ENCODE results near the gene ZNF319.

The ZNF319 gene

DNA sequence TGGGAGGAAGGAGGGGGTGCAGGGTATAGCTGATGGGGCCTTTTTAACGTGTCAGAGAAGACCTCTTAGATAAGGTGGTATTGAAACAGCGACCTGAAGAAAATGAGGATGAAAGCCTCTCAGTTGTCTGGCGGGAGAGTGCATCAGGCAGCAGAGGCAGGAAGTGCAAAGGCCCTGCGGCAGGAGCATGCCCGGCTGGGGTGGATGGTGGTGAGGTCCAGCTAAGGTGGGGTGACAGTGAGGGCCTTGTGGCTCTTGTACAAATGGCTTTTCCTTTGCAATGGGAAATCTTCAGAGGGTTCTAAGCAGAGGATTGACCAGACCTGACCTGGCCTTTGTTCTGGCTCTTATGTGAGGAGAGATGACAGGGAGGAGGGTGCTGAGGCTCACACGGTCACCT, 36.5 kb upstream of the ZNF319 start:
- DNase-seq, result no peak

DNA sequence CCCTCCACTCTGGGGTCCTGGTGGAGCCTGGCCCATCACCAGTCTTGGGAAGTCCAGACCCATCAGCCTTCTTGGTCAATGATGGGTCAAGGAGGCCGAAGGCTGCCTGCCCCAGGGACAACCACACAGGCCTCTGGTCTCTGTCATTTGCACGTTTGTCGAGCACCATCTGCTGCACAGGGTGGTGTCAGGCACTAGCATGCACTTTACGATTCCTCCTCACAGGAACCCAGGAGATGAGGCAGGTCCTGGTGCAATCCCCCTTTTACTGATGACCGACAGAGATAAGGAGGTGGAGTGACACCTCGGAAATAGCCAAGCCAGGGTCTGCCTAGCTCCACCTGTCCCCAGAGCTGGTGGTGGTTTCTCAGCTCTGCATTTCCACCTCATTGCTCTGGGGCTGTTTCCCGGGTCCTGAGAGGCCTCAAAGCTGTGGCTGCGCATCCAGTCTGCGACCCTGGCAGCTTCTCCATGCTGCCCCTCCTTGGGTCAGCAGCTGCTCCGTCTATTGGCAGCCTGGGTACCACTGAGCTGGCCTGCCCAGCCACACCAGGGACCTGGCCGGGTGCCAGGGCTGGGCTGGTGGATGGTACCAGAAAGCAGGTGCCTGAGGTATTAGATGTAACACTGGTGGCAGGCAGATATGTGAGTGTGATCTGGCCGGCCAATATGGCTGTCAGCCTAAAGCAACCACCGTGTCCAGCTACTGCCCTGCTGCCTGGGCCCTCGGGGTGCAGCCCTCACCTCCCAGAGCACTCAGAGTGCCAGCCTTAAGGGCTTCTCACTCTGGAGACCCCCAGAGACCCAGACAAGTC, 35.1 kb upstream of the ZNF319 start:
- no peak for DNase-seq

DNA sequence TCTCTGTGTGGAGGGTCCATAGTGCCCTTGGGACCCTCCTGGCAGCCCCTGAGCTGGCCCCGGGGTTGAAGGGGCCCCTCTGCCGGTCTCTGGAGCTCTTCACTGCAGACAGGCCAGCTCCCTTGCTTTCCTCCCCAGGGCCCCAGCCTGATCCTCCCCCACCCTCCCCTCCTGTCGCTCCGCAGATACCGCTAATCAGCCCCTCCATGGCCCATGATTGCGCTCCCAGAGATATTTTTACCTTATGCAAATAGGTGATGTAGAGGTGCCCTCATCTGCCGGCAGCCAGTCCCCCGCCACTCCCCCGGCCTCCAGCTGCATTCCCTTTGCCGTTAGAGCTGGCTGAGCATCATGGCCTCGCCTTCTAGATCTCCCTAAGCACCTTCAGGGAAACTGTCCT, 34.3 kb upstream of the ZNF319 start:
- no peak for DNase-seq

DNA sequence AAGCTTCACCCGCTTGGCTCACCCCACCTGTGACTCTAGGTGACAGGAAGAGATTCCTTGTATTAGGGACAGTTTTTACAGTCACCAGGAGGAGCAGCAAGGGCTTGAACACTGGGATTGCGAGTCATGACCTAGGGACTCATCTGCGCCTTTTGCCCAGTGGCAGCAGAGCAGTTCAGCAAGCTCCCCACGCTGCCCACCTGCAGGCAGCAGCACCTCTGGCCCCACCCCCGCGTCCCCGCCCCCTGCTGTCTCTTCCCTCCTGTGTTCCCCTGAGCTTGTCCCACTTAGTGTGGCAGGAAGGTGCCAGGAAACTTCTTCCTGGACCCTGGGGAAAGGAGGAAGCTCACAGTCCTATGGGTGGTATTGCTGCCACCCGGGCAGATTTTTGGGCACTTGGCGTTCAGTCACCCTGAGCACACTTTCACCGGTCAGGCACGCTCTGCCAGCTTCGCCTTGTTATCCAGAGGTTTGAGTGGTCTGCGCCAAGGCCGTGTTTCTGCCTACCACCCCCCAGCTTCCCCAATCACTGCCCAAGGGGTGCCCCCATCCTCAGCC, 33.7 kb upstream of the ZNF319 start:
- no peak for DNase-seq

DNA sequence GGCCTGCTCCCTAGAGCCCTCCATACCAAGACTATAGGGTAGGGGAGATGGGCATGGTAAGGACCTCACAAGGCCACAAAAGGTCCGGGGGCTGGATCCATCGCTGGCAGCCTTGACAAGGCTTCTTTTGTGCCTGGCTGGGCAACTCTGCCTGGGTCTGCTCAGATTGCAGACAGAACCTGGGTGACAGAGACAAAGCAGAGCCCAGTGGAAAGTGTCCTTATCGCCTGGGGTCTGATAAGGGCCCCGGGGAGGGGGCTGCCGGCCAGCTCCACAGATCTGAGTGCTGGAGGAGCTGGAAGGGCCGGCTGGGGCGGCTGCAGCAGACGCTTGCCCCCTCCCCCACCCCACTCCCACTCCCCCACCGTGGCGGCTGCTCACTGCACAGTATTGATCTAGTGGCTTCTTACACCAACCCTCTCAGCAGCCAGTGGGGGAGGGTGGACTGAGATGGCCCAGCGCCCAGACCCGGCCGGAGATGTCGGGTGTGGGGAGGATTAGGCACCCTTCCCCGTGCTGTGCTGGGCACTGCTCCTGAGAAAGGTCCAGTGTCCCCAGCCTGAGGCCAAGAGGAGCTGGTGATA, 32.3 kb upstream of the ZNF319 start:
- DNase-seq, result no peak

DNA sequence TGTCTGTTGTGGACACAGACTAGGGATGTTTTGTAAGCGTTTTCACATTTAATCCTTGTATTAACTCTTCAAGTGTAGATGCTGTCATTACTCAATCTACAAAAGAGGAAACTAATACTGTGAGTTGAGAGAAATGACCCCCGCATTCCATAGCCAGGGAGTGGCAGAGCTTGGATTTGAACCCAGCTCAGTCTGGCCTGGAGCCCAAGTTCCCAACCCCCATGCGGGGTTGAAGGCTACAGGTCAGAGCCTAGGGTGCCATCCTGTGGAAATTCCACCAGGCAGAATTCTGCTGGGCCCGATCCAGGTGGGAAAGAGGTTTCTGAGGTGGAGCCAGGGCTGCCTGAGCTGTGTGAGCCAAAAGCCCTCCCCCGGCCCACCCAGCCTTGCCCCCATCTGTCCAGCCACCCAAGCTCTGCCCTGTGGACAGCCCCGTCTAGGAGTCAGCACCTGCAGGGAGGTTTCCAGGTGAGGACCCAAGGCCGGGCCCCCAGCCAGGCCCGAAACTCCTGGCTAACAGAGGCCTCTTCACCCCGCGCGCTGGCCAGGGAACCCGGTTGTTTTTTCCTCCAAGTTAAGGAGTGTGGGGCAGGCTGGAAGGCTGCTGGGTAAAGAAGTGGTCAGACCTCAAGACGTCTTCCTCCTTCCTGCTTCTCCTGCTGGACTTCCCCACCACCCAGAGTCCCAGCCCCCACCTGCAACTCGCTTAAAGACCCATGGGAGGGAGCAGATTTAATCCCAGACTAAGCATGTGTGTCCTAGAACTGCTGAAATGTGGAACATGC, 30.7 kb upstream of the ZNF319 start:
- no peak for DNase-seq

DNA sequence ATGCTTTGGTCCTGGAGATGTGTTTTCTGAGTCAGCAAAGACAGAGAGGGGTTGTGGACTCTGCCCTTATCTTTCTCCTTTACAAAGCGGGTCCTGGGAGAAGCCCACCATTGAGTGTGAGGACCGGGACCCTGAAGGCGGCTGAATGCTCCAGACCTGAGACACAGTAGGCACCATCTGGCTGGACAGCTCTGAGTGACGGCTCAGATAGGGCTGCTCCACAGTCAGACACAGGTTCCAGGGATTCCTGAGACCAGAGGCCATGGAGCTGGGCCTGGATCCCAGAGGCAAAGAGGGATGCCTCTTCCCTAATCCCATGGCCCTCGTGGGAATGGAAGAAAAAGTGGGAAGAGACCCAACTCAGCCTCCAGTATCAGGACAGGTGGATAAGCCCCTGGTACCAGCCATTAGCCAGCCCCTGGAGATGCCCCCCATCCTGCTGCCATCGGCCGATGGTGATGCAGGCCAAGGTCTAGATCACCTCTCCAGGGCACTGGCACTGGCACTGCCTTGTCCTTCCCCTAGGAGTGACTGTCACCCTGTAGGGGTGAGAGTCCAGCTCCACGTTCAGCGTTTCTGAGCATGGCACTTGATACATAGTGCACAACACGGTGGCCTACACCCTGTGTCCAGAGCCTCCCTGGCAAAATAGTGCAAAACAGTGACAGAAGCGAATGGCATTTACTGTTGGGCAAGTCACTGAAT, 29.8 kb upstream of the ZNF319 start:
- DNase-seq, result no peak

DNA sequence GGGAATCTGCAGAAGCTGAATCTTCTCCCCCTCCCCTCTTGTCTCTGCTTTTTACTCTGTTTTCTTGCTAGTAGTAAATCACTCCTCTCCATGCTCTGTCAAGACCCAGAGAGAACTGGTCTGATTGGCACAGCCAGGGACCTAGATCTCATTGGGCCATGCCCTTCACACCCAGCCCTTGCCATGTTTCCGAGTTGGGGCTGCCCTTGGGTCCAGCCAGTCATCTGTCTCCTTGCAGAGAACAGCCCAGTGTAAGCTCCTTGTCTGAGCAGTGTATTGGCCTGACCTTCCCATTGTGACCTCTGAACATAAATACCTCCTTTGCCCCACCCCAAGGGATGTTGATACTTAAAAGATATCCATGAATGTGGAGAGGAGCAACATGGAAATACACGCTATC, 28.9 kb upstream of the ZNF319 start:
- no peak for DNase-seq

DNA sequence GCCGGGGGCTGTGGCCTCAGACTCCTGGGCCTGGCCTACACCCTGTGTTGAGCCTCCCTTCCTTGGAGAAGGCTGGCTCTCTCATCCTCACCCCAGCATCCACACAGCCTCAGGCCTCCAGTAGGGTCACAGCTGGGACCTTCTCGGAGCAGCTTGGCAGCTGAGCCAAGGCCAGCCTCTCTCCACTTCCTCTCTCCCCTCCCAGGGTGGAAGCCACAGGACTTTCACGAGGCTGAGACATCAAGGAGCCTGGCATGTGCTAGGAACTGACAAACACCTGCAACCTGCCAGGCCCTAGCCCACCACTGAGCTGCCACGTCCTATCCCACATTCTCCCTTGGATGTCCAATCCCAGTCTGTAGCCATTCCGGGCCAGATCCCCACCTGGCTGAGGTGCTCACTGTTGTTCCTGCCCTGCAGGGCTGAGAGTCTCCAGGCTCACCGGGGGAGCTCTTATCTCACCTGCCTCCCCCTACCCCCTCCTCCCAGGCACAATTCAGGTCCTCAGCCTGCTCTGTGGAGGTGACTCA, 28.1 kb upstream of the ZNF319 start:
- no peak for DNase-seq

DNA sequence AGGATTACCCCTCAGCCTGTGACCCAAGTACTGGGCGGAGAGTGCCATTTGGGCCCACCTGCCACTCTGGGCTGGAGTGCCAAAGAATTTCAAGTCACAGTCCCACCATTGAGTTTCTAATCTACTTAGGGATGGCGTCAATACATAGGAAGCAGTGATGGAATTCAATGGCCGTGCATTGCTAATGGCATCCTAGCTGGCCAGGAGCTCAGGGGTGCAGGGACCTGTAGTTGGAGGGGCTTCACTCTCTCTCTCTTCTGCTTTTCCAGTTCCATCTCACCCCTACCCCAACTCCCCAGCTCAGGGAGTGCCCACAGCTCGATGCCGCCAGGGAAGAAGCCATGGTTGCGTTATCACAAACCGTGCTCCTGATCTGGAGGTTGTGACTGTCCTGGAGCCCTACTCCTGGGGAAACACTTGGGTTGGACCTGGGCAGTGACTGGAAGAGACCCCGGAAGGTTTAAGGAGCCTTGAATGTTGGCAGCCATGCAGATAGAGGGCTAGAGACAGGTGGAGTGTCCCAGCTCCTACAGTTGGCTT, 27.5 kb upstream of the ZNF319 start:
- no peak for DNase-seq

DNA sequence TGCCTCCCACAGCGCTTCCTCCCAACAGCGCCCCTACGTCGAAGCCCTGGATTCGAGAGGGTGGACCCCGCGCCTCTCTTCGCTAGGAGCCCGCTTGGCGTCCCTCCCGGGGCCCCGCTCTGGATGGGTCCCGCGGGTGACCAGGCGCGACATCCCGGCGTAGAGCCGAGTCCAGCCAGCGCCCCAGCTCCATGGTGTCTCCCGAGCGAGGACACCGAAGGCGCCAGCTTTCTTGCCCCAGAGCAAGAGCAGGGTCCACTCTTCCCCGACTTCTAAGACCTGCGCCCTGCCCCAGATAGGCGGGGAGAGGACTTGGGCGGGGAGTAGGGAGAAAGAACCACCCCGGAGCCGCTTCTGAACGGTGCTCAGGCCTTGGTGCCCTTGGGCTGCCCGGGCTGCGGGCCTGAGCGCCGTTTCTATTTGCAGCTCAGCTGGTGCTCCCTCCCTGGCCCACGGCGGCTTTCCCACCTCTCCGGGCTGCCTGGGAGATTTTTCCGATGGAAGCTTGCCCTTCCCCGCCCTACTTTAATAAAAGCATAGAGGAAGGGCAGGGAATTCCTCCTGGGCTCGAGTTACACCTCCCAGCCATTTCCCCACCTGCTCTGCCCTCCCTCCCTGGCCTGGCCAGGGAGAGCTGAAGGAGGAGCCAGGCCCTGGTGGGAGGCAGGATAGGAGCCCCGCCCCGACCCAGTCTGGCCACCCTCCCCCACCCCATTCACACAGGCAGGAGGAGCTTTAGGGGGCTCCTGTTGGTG, 26.9 kb upstream of the ZNF319 start:
- DNase-seq, result no peak

DNA sequence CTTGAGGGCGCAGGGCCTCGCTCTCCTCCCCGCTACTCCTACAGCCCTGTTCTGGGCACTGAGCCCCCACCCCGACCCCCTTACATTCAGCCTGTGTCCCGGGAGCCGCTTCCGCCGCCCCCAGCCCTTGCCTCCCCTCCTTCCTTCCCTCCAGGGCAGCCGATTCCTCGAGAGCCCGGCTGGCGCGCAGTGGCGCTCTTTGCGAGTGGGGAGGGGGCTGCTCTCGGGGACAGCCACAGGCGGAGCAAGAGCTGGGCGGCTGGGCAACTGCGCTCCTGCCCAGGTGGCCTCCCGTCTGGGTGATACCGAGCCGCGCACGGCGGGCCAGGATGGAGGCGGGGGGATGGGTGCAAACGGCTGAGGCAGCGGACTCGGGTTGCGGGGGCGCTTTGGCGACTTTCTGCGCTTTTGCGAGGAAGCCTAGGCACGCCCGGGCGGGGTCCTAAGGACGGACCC, 26.3 kb upstream of the ZNF319 start:
- DNase-seq, result no peak

DNA sequence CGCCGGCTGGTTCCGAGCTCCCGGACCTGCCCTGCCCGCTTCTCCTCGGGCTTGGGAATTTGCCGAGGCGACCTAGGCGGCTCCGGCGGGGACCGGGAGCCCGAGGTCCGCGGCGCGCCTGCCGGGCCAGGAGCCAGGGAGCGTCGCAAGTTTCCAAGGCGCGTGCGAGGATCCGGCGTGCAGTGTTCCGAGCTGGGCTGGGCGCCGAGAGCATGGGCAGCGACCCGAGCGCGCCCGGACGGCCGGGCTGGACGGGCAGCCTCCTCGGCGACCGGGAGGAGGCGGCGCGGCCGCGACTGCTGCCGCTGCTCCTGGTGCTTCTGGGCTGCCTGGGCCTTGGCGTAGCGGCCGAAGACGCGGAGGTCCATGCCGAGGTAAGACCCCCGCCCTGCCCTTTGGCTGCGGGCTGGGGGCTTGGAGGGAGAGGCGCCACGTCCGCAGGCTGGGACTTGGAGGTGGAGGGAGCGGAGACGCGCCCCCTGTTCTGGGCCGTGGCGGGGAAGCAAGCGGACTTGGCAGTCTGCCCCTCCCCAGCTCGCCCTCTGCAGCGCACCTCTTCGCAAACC, 25.8 kb upstream of the ZNF319 start:
- DNase-seq, result no peak

DNA sequence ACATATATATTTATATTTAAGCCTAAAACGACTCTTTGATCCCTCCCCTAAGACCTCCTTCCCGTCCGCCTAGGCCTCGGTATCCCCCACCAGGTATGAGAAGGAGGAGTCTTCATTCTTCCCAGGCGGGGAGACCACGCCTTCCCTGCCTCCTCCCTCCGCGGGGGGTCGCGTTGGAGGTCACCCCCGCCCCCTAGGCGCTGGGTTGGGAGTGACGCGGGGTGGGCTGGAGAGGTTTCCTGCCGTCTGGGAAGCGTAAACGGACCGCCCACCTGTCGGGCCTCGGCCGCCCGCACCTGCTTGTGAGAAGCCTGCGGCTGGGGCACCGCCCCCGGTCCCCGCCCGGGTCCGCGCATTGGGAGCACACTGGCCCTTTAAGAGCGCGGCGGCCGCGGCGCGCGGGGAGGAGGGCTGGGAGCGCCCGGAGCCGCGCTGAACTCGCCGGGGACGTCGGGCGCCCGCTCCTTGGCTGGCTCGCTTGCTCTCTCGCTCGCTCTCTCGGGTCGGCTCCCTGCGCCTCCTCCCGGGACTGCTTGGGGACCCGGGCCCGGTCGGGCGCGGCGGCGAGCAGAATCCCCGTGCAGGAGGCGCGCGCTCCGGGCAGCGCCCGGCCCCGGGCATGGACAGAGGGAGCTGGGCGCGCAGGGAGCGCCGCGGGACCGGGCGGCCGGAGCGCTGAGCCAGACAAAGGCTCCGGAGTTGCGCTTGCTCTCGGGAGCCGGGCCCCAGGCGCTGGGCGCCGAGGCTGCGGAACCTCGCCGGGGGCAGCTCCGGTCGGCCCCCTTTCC, 25.1 kb upstream of the ZNF319 start, which contains the start of gene MMP15:
Gene MMP15 (plus strand): TSS at position 404 of the 788 bp plus-strand sequence. CDS start 597 bp downstream, outside the sequence.
- DNase-seq, result peak; percentile 43 to 66

DNA sequence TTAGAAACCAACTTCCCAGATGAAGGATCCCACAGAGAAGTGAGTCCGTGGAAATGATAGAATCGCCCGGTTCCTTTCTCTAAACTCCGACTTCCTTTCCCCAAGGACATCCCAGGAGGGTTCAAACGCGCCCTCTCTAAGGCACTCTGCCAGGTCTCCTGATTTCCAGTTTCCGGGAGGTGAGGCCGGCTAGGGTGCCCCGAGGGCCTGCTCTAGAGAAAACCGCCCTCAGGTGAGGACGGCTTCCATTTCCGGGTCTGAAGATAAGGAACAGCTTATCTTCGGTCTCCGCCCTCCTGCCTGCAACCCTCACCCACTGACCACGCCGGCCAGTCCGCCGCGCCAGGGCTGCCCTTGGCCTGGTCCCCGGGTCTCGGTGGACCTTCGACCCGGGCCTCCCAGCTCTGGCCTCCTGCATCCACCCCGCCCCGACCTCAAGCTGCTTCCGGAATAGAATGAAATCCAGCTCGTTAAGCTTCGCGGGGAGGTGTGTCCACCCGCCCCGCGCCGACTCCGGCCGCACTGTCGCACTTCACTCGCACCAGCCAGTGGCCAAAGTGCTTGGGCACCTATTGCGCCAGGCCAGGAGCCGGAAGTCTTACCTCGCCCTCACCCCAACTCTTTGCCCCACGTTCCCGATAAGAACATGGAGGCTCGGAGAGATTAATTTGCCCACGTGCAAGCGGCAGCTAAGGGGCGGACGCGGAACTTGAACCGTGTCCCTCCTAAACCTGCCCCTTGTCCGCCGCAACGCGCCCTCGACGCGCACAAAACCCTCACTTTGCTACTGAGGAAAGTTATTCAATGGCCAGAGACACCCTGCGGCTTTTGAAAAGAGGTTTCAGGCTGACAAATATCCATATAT, 24.2 kb upstream of the ZNF319 start:
- DNase-seq, result peak in 1 of 2 donors; percentile 17

DNA sequence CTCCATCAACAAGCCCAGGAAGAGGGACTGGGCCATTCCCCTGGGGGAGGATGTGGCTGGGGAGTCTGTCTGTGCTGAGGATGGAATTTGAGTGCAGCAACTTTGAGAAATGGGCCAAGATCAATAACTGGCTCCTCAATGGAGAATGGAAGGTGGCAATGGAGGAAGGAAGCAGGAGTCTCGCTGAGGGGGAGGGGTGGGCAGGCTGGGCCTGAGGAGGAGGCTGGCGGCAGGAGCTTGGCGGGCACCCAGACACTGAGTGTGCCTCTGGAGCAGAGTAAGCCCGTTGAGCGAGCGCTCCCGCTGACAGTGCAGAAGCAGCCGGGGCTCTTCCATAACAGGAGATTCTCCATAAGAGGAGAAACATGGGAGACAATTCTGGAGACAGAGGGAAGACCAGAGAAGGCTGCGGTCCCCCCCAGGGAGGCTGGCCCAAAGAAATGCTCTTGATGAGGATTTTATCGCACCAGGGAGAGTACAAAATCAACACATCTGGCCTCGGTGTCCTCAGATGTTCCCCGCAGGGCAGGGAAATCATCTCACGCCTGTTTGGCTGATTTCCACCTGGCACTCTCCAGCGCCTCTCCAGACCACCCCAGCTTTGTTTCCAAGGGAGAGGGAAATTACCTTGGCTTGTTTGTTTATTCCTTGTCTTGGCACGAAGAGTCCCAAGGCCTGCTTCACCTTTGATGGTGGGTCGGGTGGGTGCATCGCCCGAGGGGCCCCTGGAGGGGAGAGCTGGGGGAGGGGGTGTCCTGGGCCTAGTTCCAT, 22.3 kb upstream of the ZNF319 start:
- no peak for DNase-seq

DNA sequence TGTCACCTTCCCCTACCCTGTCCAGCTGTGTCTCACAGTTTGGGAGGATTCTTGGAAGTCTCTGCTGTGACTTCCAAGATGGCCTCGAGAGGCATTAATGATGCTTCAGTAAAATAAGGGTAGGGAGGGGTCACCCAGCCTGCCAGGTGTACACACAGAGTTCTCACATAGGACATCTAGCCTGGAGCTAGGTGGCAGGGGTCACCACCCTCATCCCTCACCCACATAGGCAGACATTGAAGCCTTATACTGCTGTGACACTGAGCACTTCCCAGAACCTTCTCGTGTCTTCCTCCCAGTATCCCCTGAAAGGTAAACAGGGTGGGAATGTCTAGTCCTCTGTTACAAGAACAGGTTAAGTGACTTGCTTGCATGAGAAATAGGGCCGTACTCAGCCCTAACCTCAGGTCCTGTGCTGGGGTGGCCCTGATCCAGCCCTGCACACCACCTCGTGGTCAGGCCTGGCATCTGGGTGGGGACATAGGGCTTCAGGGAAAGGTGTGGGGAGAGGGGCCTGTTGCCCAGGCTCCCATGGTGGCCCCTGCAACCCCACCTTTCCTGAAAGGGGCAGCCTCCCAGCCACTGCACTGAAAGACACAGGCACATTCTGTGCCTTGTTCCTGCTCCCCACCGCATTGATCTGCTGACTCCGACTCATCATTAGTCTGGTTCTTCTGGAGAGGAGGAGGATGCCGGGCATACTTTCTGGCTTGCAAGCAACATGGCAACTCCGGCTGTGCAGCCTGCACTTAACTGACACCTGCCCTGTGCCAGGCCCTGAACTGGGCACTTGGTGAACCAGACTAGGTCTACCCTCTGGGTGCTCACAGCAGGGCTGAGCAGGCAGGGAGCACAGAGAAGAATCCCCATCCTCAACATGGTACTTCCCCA, 21.4 kb upstream of the ZNF319 start:
- DNase-seq, result no peak
